Measurements from ENCODE around the gene SF3A1.
"Not testable (repeated sequence)": the region's sequence is repeated elsewhere in the genome, so short reads cannot be mapped to it uniquely, and the experiment has no call there.

The SF3A1 gene

DNA sequence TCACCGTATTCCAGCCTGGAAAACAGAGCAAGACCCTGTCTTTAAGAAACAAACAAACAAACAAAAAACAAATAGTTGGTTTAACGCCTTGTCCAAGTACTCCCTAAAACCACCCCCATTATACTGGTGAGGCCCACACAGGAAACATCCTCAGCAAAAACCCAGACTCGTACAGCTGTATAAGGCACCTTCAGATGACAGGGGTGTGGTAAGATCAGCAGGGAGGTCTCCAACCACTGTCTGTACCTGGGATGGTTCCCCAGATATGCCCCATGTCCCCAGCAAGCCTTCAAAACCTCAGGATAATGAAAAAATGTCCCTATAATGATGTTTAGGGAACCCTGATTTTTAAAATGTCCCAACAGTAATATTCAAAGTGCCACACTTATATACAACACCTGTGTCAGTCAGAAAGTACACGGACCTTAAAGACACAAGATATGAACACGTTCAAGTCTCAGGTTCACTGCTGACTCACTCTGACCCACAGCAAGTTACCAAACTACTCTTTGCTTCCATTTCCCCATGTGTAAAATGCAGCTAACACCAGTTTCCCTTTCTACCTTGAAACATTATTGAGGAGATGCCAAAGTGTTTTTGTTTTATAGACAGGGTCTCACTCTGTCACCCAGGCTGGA lies 9.3 kb downstream of the SF3A1 start:
- no peak for DNase-seq (ENCODE audit: insufficient read length, low spot score)
- TF ChIP-seq CTCF (IDR thresholded peaks at IDR 0.05; ENCODE audit: insufficient read depth, missing control alignments), result no peak
- no peak for FAIRE-seq

- DNase-seq (ENCODE audit: insufficient read length, low spot score) (no peak), FAIRE-seq (no peak)
- TF ChIP-seq CTCF (IDR thresholded peaks at IDR 0.05; ENCODE audit: insufficient read depth, missing control alignments), result no peak
These were observed 12.1 kb downstream of the SF3A1 start for GRCh38 chr22:30344447-30345200.

DNA sequence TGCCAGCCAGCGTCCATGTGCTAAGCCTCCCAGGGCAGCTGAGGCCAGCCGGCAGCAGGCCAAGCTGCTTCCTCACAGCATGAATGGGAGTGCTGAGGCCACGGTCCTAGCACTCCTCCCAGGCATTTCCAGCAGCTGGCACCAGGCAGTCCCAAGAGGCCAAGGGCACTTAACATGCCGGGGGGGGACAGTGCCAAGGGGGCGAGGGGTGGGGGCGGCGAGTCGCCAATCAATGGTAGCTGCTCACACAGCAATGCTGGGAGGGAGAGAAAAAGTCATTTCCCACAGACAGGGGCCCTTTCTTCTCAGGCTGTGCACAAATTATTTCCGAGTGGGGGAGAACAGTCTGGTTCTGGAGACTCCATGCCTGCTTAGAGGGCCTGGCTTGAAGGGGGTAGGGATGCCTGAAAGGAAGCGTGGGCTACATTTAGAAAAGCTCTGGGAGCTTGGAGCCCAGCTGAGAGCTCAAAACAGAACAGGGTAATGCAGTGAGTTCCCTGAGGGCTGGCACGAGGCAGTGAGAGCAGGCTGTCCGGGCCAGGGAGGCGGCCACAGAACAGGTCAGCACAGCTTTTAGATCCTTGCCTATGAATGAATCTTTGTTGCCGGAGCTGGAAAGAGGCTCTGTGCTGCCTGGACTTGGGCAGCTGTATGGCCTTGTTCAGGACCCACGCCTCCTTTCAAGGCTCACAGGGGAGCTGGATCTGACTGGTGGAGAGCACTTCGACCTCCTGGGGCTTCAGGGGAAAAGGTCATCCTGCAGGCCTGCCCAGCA lies 15.6 kb downstream of the SF3A1 start:
- TF ChIP-seq CTCF (IDR thresholded peaks at IDR 0.05; ENCODE audit: insufficient read depth, missing control alignments), result no peak

GRCh38 chr22:30338802-30339201 lies 17.9 kb downstream of the SF3A1 start:
- TF ChIP-seq CTCF (IDR thresholded peaks at IDR 0.05; ENCODE audit: insufficient read depth, missing control alignments), result no peak
- no peak for DNase-seq (ENCODE audit: insufficient read length, low spot score)
- FAIRE-seq, result no peak

More for the DNA sequence above, 15.6 kb downstream of the SF3A1 start:
- DNase-seq (ENCODE audit: insufficient read length, low spot score) (no peak), FAIRE-seq (no peak)

GRCh38 chr22:30338341-30338740 lies 18.4 kb downstream of the SF3A1 start:
- FAIRE-seq; DNase-seq (ENCODE audit: insufficient read length, low spot score): not testable (repeated sequence)

- TF ChIP-seq CTCF (IDR thresholded peaks at IDR 0.05; ENCODE audit: insufficient read depth, missing control alignments), result no peak
- FAIRE-seq (no peak), DNase-seq (ENCODE audit: insufficient read length, low spot score) (no peak)
These were observed 19.3 kb downstream of the SF3A1 start for GRCh38 chr22:30337461-30337778.

DNA sequence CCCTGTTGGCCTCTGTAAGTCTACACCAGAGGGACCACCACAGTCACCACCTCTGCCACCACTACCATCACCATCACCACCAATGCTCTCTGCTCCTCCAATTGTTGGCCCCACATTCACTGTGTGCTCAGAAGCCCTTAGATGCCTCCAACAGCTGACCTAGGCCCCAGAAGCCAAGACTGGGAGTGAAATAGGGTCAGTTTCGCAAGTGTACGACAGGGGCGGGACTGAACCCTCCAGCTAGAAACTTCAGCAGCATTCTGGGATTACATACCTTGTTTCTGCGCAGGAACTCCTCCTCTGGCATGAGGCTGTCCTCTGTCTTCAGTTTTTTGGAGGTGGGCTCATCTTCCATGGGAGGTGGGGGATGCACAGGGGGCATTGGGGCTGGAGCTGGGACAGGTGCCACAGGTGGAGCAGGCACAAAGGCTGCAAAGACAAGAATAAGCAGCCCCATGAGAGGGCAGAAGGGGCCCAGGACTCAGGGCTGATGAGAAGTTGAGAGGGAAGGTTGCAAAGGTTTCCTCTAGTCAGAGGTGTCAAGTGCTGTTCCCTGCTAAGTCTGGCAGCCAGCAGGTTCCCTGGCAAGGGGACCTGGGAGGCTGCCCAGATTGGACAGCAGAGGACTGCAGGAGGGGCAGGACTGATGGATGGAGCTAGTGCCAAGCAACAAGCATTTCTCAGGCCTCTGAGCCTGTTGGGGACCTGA lies 19.8 kb downstream of the SF3A1 start:
- FAIRE-seq, result no peak
- no peak for TF ChIP-seq CTCF (IDR thresholded peaks at IDR 0.05; ENCODE audit: insufficient read depth, missing control alignments)
- no peak for DNase-seq (ENCODE audit: insufficient read length, low spot score)
